Measurements from ENCODE around the gene STK4.

DNA sequence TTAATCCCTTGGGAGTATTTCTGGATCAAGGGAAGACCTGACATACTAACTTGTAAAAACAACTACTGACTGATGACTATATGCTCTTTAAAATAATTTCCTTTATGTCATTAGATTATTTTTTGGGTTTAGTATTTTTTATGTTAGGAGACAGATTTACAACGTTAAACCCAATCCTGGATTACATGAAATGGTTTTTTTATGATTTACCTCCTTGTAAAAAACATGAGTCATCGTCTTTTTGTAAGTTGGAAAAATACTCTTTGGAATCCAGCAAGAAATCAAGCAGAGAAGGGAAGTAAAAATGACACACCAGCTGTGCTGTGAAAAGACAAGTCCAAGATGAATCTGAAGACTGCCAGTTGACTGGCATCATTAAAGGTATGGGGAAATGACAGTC is 6.7 kb downstream of the STK4 start:
- TF ChIP-seq CTCF (conservative IDR thresholded peaks at IDR 0.05 in 1 of 2, IDR thresholded peaks at IDR 0.05 in 1 of 2; ENCODE audit: extremely low read depth in 1 of 2, insufficient read depth in 1 of 2, low read depth in 1 of 2, low read length in 2 of 2): no peak
- no peak for TF ChIP-seq EZH2 (IDR thresholded peaks at IDR 0.05; ENCODE audit: borderline replicate concordance, low read length)

Measured in mammary epithelial cell (primary cell).